Fibroblast of lung (primary cell): ENCODE data around the gene RTN4RL1. TPM values are rescaled to one million over a fixed set of nuclear protein-coding genes. Genes with fewer than 3 reads are reported as not detected.

ENCODE experiments used
- DNase-seq, 2 donors: peaks; one replicate each; pipeline versions ENCODE4 v3.0.0 to v3.0.0-alpha.2; 2010; ENCODE audit warnings: low read depth in 2 of 2
- H2AFZ ChIP-seq: 2 replicates; pipeline ENCODE4 v1.5.1; 2012; ENCODE audit warnings: low read length, control low read depth, inconsistent platforms
- H3K27ac ChIP-seq: 2 replicates; pipeline ENCODE4 v1.5.1; 2011; ENCODE audit warnings: low read length, control low read depth; ENCODE audit not compliant: insufficient read depth
- H3K27me3 ChIP-seq: 2 replicates; pipeline ENCODE4 v1.5.1; 2011; ENCODE audit warnings: mild to moderate bottlenecking, low read length; ENCODE audit not compliant: control insufficient read depth, insufficient read depth
- H3K36me3 ChIP-seq: 2 replicates; pipeline ENCODE4 v1.5.1; 2011; ENCODE audit warnings: low read length; ENCODE audit not compliant: control insufficient read depth, insufficient read depth
- H3K4me1 ChIP-seq: 2 replicates; pipeline ENCODE4 v1.5.1; 2011; ENCODE audit warnings: low read length; ENCODE audit not compliant: control insufficient read depth, insufficient read depth; ENCODE audit errors: extremely low read depth
- H3K4me2 ChIP-seq: 2 replicates; pipeline ENCODE4 v1.5.1; 2011; ENCODE audit warnings: low read length, control low read depth; ENCODE audit not compliant: insufficient read depth; ENCODE audit errors: extremely low read depth
- H3K4me3 ChIP-seq, 4 experiments: fragments of 200-600 bp in 1 of 4; sonication (generic) in 1 of 4; replicated peaks in 1 of 4; 2 replicates each; pipeline ENCODE4 v1.5.1; 2011 to 2016; ENCODE audit warnings: low read length in 4 of 4, low read depth in 3 of 4, mild to moderate bottlenecking in 3 of 4, control low read depth in 2 of 4, inconsistent platforms in 1 of 4, mixed read lengths in 1 of 4; ENCODE audit not compliant: insufficient read depth in 1 of 4; ENCODE audit errors: control extremely low read depth in 1 of 4
- H3K79me2 ChIP-seq: 2 replicates; pipeline ENCODE4 v1.5.1; 2012; ENCODE audit warnings: mild to moderate bottlenecking, low read length, inconsistent platforms; ENCODE audit not compliant: control insufficient read depth, insufficient read depth
- H3K9ac ChIP-seq: 2 replicates; pipeline ENCODE4 v1.5.1; 2011; ENCODE audit warnings: mild to moderate bottlenecking, low read length, control low read depth; ENCODE audit not compliant: insufficient read depth
- H3K9me3 ChIP-seq: 2 replicates; pipeline ENCODE4 v1.5.1; 2012; ENCODE audit warnings: low read depth, low read length; ENCODE audit not compliant: control insufficient read depth, insufficient read depth
- H4K20me1 ChIP-seq: 2 replicates; pipeline ENCODE4 v1.5.1; 2011; ENCODE audit warnings: low read length; ENCODE audit not compliant: control insufficient read depth, insufficient read depth; ENCODE audit errors: extremely low read depth
- EZH2 ChIP-seq: IDR thresholded peaks from 2 replicates; pipeline ENCODE4 v1.5.1; 2012; ENCODE audit warnings: low read length, control low read depth, mild to moderate bottlenecking; ENCODE audit errors: missing control alignments
- polyA plus RNA-seq, 2 donors: library from polyadenylated mRNA; depleted of rRNA in 1 of 2; stranded (reverse) in 1 of 2; unstranded in 1 of 2; fragments of >200 nt; gene quantifications; 2 replicates each; pipeline ENCODE4 v1.2.1, GENCODE V29; 2011 to 2012; ENCODE audit warnings: missing spikeins in 1 of 2
- total RNA-seq: library from RNA; depleted of rRNA; stranded (reverse); fragments of >200 nt; gene quantifications from 2 replicates; pipeline ENCODE4 v1.2.1, GENCODE V29; 2014
- TF ChIP-seq, protein P1 (sequence below), 2 donors: IDR thresholded peaks in 1 of 2; conservative IDR thresholded peaks in 1 of 2; 1 replicate in 1 of 2; 2 replicates in 1 of 2; pipeline ENCODE4 v1.5.1; 2011 to 2012; ENCODE audit warnings: low read length in 2 of 2, control low read depth in 1 of 2, inconsistent platforms in 1 of 2, low read depth in 1 of 2, mild to moderate bottlenecking in 1 of 2

Gene RTN4RL1
- total and polyA plus RNA-seq, 2 donors (not counting 1 experiment from before 2014, with no cell fraction given), result 0.39 to 0.83 TPM

GRCh38 chr17:2012499-2012898 lies 12.6 kb downstream of the RTN4RL1 start:
- Histone ChIP-seq H3K9me3 (no peaks in the 10 kb centered on the region), H3K4me1 (peaks cover 5% of the 10 kb centered on the region), H2AFZ (no peak overlapping the region), H3K79me2 (no peaks in the 10 kb centered on the region), H3K27me3 (peaks cover 5% of the 10 kb centered on the region), H4K20me1 (no peaks in the 10 kb centered on the region), H3K4me2 (no peak overlapping the region), H3K9ac (no peak overlapping the region), H3K27ac (no peak overlapping the region), H3K4me3 (no peak overlapping the region), H3K36me3 (no peaks in the 10 kb centered on the region)
- no peak for DNase-seq
- TF ChIP-seq, protein P1, sequence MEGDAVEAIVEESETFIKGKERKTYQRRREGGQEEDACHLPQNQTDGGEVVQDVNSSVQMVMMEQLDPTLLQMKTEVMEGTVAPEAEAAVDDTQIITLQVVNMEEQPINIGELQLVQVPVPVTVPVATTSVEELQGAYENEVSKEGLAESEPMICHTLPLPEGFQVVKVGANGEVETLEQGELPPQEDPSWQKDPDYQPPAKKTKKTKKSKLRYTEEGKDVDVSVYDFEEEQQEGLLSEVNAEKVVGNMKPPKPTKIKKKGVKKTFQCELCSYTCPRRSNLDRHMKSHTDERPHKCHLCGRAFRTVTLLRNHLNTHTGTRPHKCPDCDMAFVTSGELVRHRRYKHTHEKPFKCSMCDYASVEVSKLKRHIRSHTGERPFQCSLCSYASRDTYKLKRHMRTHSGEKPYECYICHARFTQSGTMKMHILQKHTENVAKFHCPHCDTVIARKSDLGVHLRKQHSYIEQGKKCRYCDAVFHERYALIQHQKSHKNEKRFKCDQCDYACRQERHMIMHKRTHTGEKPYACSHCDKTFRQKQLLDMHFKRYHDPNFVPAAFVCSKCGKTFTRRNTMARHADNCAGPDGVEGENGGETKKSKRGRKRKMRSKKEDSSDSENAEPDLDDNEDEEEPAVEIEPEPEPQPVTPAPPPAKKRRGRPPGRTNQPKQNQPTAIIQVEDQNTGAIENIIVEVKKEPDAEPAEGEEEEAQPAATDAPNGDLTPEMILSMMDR (conservative IDR thresholded peaks at IDR 0.05 in 1 of 2, IDR thresholded peaks at IDR 0.05 in 1 of 2; ENCODE audit: low read depth in 1 of 2, low read length in 2 of 2), result no peak
- no peak for TF ChIP-seq EZH2

GRCh38 chr17:2011411-2012371 lies 13.4 kb downstream of the RTN4RL1 start:
- peaks cover 5% of the 10 kb centered on the region for H3K4me1 ChIP-seq
- no peaks in the 10 kb centered on the region for H4K20me1 ChIP-seq
- H3K36me3 ChIP-seq, result no peaks in the 10 kb centered on the region
- H3K9me3 ChIP-seq, result no peaks in the 10 kb centered on the region
- H3K4me3 ChIP-seq, result peak overlapping the region in 1 of 4 experiments; percentile 20
- H3K9ac ChIP-seq, result no peak overlapping the region
- peak overlapping the region; percentile 64 for H3K4me2 ChIP-seq
- peak overlapping the region; percentile 80 for H2AFZ ChIP-seq
- no peak for TF ChIP-seq EZH2
- TF ChIP-seq, protein P1 (conservative IDR thresholded peaks at IDR 0.05 in 1 of 2, IDR thresholded peaks at IDR 0.05 in 1 of 2; ENCODE audit: low read depth in 1 of 2, low read length in 2 of 2), result no peak
- peaks cover 2% of the 10 kb centered on the region for H3K27me3 ChIP-seq
- peak; percentile 63 to 76 for DNase-seq
- H3K27ac ChIP-seq, result no peak overlapping the region
- no peaks in the 10 kb centered on the region for H3K79me2 ChIP-seq

DNA sequence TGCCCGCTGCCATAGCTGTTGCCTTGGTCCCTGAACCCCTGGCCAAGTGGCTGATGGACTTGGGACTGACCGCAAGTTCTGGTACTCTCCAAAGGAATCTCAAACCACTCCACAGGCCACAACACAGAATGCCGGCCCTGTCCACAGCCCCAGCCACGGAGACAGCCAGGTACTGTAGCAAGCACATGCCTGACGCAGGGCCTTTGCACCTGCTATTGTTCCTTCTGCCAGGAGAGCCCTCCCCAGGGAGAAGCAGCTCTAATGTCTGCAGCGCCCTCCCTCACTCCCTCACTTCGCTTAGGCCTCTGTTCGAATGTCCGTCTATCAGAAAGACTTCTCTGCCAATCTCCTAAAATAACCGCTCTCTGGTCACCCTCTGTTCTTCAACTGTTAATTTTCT lies 15.4 kb downstream of the RTN4RL1 start:
- H3K9ac ChIP-seq, result no peak overlapping the region
- H3K27ac ChIP-seq, result no peak overlapping the region
- H3K79me2 ChIP-seq, result no peaks in the 10 kb centered on the region
- TF ChIP-seq EZH2, result no peak
- TF ChIP-seq, protein P1 (conservative IDR thresholded peaks at IDR 0.05 in 1 of 2, IDR thresholded peaks at IDR 0.05 in 1 of 2; ENCODE audit: low read depth in 1 of 2, low read length in 2 of 2), result no peak
- H3K27me3 ChIP-seq, result peaks cover 2% of the 10 kb centered on the region
- no peaks in the 10 kb centered on the region for H3K9me3 ChIP-seq
- no peak overlapping the region for H3K4me3 ChIP-seq
- H3K4me2 ChIP-seq, result no peak overlapping the region
- no peak for DNase-seq
- H3K36me3 ChIP-seq, result no peaks in the 10 kb centered on the region
- peaks cover 5% of the 10 kb centered on the region for H3K4me1 ChIP-seq
- H4K20me1 ChIP-seq, result no peaks in the 10 kb centered on the region
- no peak overlapping the region for H2AFZ ChIP-seq
